Measurements from ENCODE around the gene FBF1. TPM values are rescaled to one million over a fixed set of nuclear protein-coding genes. Genes with fewer than 3 reads are reported as not detected.

FBF1 gene
- total and polyA plus RNA-seq, 2 of the 8 experiments (the other 6 are each of a cell fraction or from before 2014, with no cell fraction given): 8.1 to 13.1 TPM

DNA sequence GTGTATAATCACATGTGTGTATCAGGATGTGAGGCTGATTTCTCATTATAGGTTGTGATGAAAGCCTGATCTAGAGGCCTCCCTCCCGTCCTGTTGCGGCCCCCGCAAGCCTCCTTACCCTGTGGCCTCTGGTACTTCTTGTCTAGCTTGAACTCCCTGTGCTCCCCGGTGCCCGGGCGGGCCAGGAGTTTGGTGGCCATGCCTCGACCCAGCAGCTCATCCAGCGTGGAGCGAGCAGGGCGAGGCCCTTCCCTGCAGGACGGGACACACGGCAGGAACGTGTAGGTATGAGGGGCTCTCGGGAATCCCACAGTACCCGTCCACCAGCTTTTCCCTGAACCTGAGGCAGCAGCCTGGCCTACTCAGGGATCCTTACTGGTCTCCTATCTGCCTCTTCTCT lies 14.9 kb downstream of the FBF1 start:
- Histone ChIP-seq H3K4ac (replicated peaks; ENCODE audit: insufficient read length, low read depth, low read length) (no peak overlapping the region), H3K23me2 (ENCODE audit: low read depth, low read length) (no peaks in the 10 kb centered on the region), H4K91ac (replicated peaks; ENCODE audit: insufficient read length, low read length) (no peak overlapping the region), H2AFZ (ENCODE audit: low read length) (no peak overlapping the region), H2BK120ac (replicated peaks; ENCODE audit: low read depth, low read length) (no peak overlapping the region), H4K20me1 (replicated peaks in 1 of 2; ENCODE audit: control insufficient read depth in 1 of 2, insufficient read depth in 2 of 2, low read length in 2 of 2) (no peaks in the 10 kb centered on the region), H3K23ac (ENCODE audit: insufficient read length) (no peak overlapping the region), H3K9ac (replicated peaks in 1 of 4; ENCODE audit: extremely low read depth in 1 of 4, low read depth in 3 of 4, low read length in 3 of 4) (no peak overlapping the region), H2BK12ac (ENCODE audit: low read depth, low read length) (no peak overlapping the region), H3K79me1 (ENCODE audit: low read depth, low read length) (no peaks in the 10 kb centered on the region), H3K27ac (ENCODE audit: low read depth, low read length) (no peak overlapping the region), H2BK5ac (ENCODE audit: low read depth, low read length) (no peak overlapping the region), H3K56ac (replicated peaks; ENCODE audit: insufficient read length, low read depth, low read length) (no peak overlapping the region), H3K14ac (ENCODE audit: insufficient read length) (no peak overlapping the region), H3K18ac (ENCODE audit: extremely low read depth, low read length) (no peak overlapping the region), H2AK5ac (ENCODE audit: low read depth, low read length) (no peak overlapping the region), H3K4me2 (ENCODE audit: insufficient read depth in 1 of 2, low read depth in 2 of 2, low read length in 2 of 2) (no peak overlapping the region), H3K9me3 (ENCODE audit: insufficient read depth in 2 of 2, low read depth in 1 of 2, low read length in 1 of 2) (no peaks in the 10 kb centered on the region), H2BK15ac (ENCODE audit: low read length) (no peak overlapping the region), H2BK20ac (ENCODE audit: low read length) (no peak overlapping the region), H4K8ac (ENCODE audit: extremely low read depth, insufficient read depth, low read length) (no peak overlapping the region), H3K4me3 (ENCODE audit: extremely low read depth in 1 of 4, insufficient read depth in 2 of 4, low read depth in 3 of 4, low read length in 4 of 4) (no peak overlapping the region), H3K79me2 (ENCODE audit: control insufficient read depth in 1 of 2, insufficient read depth in 2 of 2, low read length in 2 of 2) (no peaks in the 10 kb centered on the region), H3K27me3 (replicated peaks in 1 of 4; ENCODE audit: control insufficient read depth in 3 of 4, extremely low read depth in 1 of 4, insufficient read depth in 3 of 4, low read length in 3 of 4) (no peaks in the 10 kb centered on the region), H3K36me3 (ENCODE audit: control insufficient read depth in 2 of 4, insufficient read depth in 4 of 4, low read length in 3 of 4) (peaks cover 0 to 8% (median 6%) of the 10 kb centered on the region in 4 experiments; a peak in 2 of 8 replicates), H4K5ac (ENCODE audit: insufficient read length, low read depth, low read length) (no peak overlapping the region), H3K4me1 (replicated peaks in 1 of 4; ENCODE audit: control insufficient read depth in 3 of 4, insufficient read depth in 4 of 4, low read length in 3 of 4) (no peaks in the 10 kb centered on the region)
- ChIA-PET POLR2A (ENCODE audit: partially characterized antibody) (interaction anchor here (1.0 to 1.3 kb wide), 3 partner anchors 12 to 29 kb away, joined by 3 to 5 read pairs (median 3); partner anchors contain the start of genes MRPL38 and TRIM65), CTCF (ENCODE audit: partially characterized antibody) (interaction anchor here (0.7 to 51.3 kb wide), 12 partner anchors 9 to 83 kb away, joined by 3 to 885 read pairs (median 4); partner anchors contain the start of genes CDK3 and MRPL38)
- no peak for FAIRE-seq
- DNase-seq (ENCODE audit: low read depth in 1 of 2, low spot score in 2 of 2): no peak
- WGBS, 2 experiments (ENCODE audit: extremely low coverage in 1 of 2, insufficient coverage in 1 of 2, insufficient read length in 1 of 2, insufficient replicate concordance in 2 of 2, low coverage in 1 of 2, low lambda C conversion rate in 2 of 2, missing lambda C conversion rate in 1 of 2): 97% methylated on average over 15 of the region's 15 CpGs; no CpG with 5 or more reads in 1 of the 2 experiments
- TF ChIP-seq EZH2 (IDR thresholded peaks at IDR 0.05; ENCODE audit: low read depth, low read length, severe bottlenecking) (no peak), MAFK (IDR thresholded peaks at IDR 0.05; ENCODE audit: low read depth, low read length) (no peak), RBBP5 (IDR thresholded peaks at IDR 0.05; ENCODE audit: borderline replicate concordance, low read depth, low read length) (no peak), CBX5 (IDR thresholded peaks at IDR 0.05; ENCODE audit: low read depth, low read length) (no peak), MAX (IDR thresholded peaks at IDR 0.05) (no peak), SP2 (IDR thresholded peaks at IDR 0.05; ENCODE audit: low read length) (no peak), RNF2 (IDR thresholded peaks at IDR 0.05; ENCODE audit: borderline replicate concordance, low read depth, low read length, missing control alignments, poor library complexity, severe bottlenecking) (no peak), BRCA1 (IDR thresholded peaks at IDR 0.05; ENCODE audit: low read depth, low read length) (no peak), EP300 (IDR thresholded peaks at IDR 0.05; ENCODE audit: borderline replicate concordance in 1 of 2, low read depth in 2 of 2, low read length in 2 of 2) (no peak), PHF8 (conservative IDR thresholded peaks at IDR 0.05; ENCODE audit: low read depth, low read length) (no peak), NRF1 (IDR thresholded peaks at IDR 0.05; ENCODE audit: low read depth, low read length) (no peak), TCF12 (IDR thresholded peaks at IDR 0.05; ENCODE audit: low read depth, low read length) (no peak), NANOG (IDR thresholded peaks at IDR 0.05; ENCODE audit: insufficient read depth, low read depth, low read length, poor library complexity, severe bottlenecking) (no peak)
